Sciatic nerve (tissue), 2 donors: ENCODE measurements around the gene PITX2. TPM values are rescaled to one million over a fixed set of nuclear protein-coding genes. Genes with fewer than 3 reads are reported as not detected.

Experiments
- ATAC-seq: fragments of 200-7000 bp; cut with Tn5 transposase; one replicate; pipeline ENCODE4 v1.9.1; 2020; ENCODE audit warnings: mild to moderate bottlenecking, moderate library complexity
- DNase-seq: peaks from one replicate; pipeline ENCODE4 v3.0.0-alpha.2; 2020; ENCODE audit warnings: low spot score
- intact Hi-C: fragments of 100-400 bp; cut with DNase I; formaldehyde crosslinking; loops from one replicate; pipeline ENCODE4 v1.14.2; 2022
- total RNA-seq: library from RNA; stranded (reverse); fragmentation: NEBNext Ultra II Directional; extraction: Animal tissue kit (Norgen Biotek cat#: 25700); gene quantifications from one replicate; pipeline ENCODE4 v1.2.1, GENCODE V29; 2021
- donor health status: DM: no; HTN: no; CAD: no.
- donor health status: DM: no; HTN: no; CAD: no.

Gene PITX2
- total RNA-seq: not detected

DNA sequence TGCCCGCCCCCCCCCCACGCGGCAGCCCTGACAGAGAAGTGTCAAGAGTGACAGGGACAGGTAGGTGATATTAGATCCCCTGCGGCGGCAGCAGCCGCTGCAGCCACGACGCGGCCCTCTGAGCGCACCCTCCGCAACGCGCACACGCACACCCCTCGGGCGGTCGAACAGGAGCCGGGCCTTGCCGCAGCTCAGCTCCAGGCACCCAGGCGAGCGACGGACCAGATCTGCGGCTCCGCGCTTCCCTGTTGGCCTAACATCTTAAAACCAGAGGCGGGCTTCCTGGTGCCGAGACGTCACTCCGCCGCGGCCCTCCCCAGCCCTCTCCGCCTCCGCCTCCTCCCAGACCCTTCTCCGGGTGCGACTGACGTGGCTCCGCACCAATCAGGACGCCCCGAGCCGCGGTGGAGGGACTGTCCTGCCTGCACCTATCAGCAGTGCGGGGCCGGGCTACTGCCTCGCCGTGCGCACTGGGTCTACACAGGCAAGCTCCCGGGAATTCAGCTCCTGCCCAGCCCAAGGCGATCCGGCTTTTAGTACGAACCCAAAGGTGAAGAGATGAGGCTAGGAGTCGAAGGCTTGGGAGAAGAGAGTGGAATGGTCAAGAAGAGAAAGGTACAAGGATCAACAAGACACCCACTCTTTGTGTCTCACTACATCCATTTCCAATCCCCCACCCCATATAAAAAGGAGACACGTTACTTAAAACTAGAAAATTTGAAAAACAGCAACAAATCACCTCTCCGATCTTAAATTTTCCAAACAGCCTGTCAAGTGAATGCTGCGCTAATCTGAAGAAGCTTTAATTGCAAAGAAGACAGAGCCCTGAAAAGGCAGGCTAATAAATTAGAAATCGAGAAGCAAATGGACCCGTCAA is at the start of gene PITX2:
PITX2 (minus strand) TSS at position 237 of the 877 bp plus-strand sequence. CDS start 617 bp downstream, outside the sequence.
- intact Hi-C loops: no loop called here
- peak; percentile 70 for ATAC-seq
- peak; percentile 75 for DNase-seq

DNA sequence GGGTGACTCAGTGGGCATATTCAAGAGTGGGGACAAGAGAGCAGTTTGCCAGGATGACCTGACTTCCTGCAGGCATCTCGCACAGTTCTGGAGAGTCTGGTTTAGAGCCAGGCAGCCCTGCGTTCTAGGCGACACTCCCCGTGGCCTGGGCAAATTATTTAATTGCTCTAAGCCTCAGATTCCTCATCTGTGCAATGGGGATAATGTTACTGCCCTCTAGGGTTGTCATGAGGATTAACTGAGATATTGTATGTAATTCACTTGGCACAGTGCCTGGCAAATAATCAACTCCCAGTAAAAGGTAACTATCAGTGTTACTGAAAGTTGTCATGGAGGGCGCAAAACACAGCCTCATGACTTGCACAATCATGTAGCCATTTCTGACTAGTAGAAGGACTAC is 48.8 kb upstream of the PITX2 start:
- ATAC-seq (no peak), DNase-seq (no peak)
- intact Hi-C loops: no loop called here

GRCh38 chr4:110669663-110670062 is 46.8 kb upstream of the PITX2 start:
- no peak for ATAC-seq
- intact Hi-C loops: no loop called here
- no peak for DNase-seq

DNA sequence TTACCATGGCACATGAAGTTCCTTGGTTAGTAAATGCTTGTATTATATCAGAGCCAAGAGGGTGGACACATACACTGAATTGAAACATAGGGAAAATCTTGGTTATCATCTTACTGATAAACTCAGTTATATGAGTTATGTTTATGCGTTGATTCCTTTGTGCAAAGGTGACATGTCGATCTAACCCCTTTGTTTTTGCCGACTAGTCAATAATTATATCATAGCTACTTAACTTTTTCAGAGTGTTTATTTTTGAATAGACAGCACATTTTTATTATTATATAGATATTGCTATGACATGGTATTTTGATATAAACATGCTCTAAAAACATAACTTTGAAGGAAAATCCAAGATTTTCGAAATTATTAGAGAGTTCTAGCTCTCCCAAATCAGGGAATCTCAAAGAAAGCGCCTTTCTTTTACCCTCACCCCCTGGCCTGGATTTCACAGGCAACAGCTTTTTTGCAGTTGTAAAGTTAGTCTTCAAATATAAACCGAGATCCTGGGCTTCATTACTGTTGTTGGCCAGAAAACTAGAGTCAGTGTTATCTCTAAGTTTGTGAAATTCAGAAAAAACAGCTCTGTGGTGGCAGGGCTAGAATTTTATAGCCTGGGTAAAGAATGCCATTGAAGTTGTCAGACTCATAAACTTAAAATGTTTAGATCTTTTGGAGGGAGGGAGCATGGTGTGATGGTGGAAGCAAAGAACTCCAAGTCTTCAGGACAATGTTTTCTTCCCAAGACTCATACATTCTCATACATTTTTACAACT is 45.8 kb upstream of the PITX2 start:
- ATAC-seq: no peak
- intact Hi-C loops: no loop called here
- DNase-seq: no peak

GRCh38 chr4:110667670-110668069 is 44.8 kb upstream of the PITX2 start:
- ATAC-seq (no peak), DNase-seq (no peak)
- intact Hi-C loops: no loop called here

DNA sequence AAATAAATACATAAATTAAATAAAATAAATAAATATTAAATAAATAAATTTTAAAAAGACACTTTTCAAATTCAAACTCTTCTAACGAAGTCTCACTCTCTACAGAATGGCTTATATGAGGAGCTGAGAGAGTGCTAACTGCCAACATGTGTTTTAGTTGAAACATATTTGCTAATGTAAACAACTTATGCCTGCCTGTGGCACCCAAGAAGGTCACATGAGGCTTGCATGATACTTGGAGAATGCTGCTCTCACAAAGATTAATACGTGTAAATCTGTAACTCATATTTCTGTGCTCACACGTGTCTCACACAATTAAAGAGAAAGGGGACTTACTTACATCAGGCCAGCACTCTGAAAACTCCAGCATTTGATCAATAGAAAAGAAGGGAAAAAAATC is 43.2 kb upstream of the PITX2 start:
- intact Hi-C loops: no loop called here
- no peak for DNase-seq
- no peak for ATAC-seq

DNA sequence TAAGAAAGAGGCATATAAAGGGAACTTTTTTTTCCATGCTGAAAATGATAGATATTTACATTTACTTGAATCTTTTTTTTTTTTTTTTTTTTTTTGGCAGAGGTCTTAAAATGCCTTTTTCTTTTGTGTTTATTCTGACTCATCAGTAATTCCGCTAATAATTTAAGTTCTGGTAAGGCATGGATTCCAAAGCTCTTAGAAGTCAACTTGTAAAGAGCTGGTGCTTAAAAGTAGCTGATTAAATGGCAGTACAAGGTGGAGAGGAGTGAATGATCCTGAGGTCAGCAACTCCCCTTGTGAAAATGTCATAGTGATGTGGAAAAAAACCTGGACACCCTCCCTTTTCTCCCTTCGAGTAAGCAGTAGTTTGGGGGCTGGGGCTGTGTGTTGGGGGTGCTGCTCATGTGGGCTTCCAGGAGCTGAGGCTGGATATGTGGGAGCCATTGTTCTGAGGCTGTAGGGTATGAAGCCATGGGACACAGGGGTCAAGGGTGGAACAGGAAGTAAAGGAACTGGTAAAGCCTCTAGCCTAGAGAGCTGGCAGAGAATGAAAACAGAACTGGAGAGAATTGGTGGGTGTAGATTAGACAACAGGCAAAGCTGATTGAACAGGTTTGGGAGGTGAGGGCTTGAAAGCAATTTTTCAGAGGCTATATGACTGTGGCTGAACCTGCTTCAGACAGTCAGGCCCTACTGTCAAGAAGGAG is 41.0 kb upstream of the PITX2 start:
- intact Hi-C loops: no loop called here
- ATAC-seq (no peak), DNase-seq (no peak)

DNA sequence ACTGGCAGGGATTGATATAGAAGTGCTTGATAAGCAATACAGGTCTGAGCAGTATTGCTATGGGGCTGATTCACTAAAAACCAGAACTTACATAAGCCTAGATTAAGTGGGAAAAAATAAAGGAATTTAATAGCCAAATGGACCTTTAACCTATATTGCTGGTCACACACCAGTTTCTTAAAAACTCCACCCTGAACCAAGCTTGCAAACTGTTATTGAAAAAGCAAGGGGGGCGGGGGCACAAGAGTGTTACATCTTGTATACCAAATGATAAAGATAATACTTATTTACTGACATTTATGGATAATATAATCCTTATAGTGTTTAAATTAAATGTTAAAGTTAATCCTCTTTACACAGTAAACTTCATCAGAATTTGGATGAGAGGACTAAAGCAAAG is 40.3 kb upstream of the PITX2 start:
- intact Hi-C loops: no loop called here
- DNase-seq (no peak), ATAC-seq (no peak)

DNA sequence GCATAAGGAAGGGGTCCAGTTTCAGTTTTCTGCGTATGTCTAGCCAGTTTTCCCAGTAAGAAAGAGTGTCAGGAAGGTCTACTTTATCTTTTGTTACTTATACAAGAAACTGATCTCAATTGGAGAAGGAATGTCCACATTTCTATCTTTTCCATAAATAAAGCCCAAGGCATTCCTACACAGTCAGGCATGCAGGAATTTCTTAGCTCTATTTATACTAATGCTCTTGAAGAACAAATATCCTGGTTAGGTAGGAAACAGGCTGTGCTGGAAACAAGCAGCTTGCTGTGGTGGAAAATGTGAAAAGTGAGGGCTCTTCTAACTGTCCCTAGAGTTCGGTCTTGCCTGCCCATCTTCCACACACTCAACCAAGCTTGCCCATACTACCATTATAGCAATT is 37.9 kb upstream of the PITX2 start:
- DNase-seq (no peak), ATAC-seq (no peak)
- intact Hi-C loops: no loop called here

- no peak for ATAC-seq
- intact Hi-C loops: no loop called here
- no peak for DNase-seq
Measured at GRCh38 chr4:110654254-110654635, 31.4 kb upstream of the PITX2 start.

DNA sequence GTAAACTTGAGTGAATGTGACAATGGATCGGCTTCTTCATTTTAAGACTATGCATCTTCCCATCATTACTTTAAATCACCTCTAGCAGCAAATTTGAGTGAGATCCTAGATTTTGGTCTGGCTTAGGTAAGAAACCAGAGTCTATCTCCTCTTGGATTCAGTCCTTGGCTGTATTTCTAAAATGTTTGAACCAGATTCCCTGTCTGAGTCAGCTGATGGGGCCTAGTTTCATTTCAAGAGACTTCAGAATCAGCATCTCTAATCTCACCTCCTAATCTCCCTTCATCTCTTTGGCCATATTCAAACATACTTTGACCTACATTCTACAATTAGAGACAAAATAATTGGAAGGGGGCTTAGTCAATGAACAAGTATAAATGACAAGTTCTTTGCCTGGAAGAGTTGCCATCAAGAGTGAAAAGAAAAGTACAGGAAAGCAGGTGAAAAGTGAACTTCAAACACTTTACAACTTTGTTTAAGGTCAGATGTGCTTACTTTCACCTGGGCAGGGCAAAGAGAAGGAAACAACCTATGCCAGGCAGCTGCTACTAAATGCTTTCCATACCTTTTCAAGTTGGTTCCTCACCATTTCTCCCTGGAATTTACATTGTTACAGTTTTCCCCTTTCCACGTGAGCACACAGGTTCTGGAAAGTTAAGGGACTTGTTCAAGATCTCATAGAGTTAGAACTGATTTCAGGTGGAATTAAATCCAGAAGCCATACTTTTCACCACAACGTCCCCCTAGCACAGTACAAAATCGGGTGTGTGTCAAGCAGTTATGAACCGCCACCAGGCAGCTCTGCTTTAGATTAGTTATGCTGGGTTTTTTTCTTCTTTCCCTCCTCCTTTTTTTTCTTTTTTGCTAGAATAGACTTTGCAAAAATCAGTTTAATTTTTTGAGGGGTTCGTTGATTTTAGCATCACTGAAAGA is 30.7 kb upstream of the PITX2 start:
- DNase-seq (no peak), ATAC-seq (no peak)
- intact Hi-C loops: no loop called here

DNA sequence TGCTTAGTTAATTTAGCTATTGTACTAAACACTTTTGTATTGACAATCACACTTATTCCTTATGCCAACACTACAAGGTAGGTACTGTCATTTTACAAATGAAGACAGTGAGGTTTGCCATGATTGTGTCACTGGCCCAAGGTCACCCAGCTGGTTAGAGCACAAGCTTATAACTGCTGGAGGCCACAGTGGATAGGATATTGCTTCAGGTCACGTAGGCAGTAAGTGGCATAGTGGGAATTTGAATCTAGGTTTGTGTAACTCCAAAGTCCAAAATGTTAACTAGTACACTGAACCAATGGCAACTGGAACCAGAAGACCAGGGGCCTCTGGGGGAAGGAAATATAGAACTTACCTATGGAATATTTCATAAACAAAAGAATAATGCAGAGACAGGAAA is 21.1 kb upstream of the PITX2 start:
- intact Hi-C loops: no loop called here

DNA sequence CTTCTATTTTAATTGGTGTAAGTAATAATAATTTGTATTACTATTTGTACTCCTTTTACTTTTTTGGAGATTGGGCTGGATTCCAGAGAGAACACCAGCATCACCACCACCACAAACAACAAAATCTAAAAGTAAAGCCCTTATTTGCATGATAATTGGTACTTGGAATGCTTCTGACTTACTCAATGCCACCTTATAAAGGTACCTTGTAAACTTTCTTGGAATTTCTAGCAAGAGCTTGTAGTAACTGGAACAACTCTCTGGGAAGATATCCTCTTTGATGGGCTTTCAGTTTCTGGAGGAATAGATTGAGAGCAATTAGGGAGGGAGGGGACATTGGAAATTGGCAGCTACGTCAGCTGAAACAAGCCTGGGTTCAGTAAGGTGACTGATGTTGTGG is 20.2 kb upstream of the PITX2 start:
- no peak for ATAC-seq

More for the DNA sequence above, 21.1 kb upstream of the PITX2 start:
- DNase-seq (no peak), ATAC-seq (no peak)

DNA sequence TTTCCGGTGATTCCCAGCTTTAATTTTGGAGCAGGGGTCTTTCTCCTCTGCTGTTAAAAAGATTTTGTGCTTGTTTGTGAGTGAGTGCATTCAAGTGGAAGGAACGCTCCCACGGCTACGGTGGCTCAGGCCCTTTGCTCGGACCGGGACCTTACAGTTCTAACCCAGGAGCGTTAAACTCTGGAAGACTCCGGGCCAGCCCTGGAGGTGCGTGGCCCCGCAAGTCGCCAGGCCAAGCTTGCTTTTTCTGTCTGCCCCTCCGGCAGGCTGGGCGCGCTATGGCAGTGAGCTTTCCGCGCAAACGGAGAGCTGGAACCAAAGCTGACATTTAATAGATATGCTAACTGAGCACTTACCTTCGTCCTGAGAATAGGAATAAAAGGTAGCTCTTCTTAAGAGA is 18.3 kb upstream of the PITX2 start:
- ATAC-seq (no peak), DNase-seq (no peak)
- intact Hi-C loops: no loop called here

More for the DNA sequence above, 20.2 kb upstream of the PITX2 start:
- no peak for DNase-seq
- intact Hi-C loops: no loop called here

GRCh38 chr4:110640576-110640975 is 17.7 kb upstream of the PITX2 start:
- DNase-seq (no peak), ATAC-seq (no peak)
- intact Hi-C loops: no loop called here

GRCh38 chr4:110639207-110640090 is 16.6 kb upstream of the PITX2 start:
- no peak for ATAC-seq
- DNase-seq: no peak
- intact Hi-C loops: no loop called here

DNA sequence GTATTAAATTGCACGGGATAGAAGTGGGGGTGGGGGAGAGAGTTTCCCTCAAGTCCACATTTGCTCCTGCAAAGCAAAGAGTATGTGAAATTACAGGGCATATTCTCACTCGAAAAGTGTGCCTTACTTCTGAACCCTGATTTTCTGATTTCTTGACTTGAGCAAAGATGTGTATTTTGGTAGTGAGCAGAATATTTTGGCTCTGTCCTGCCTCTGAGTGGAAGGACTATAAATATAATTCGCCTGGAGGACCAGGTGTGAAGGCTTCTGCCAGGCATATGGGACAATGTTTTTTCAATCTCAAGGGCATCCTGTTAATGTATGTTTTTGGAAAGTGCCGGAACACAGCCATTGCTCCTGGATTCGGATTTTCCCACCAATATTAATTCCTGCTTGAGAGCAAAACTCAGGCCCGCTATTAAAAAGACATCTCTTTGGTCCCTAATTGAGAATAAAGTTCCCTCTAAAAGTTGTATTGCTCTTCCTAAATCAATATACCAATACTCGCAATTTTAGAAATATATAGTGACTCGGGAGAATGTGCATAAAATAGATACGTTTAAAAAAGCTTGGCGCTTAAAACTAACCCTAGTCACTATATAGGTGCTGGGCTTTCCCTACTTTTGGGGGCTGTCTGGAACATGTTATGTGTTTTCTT is 15.3 kb upstream of the PITX2 start:
- DNase-seq: no peak
- intact Hi-C loops: no loop called here
- ATAC-seq: no peak
